ENCODE data around the gene MYOG. TPM values are rescaled to one million over a fixed set of nuclear protein-coding genes. Genes with fewer than 3 reads are reported as not detected.

MYOG gene
- total RNA-seq, 1 experiment from 2014 or later, result not detected

GRCh38 chr1:203074610-203075009, 11.2 kb downstream of the MYOG start:
- no peak for TF ChIP-seq CTCF (IDR thresholded peaks at IDR 0.05; ENCODE audit: insufficient read depth in 1 of 2, low read depth in 1 of 2, low read length in 1 of 2, severe bottlenecking in 1 of 2, unreplicated experiment in 1 of 2)
- intact Hi-C loops (cut with micrococcal nuclease; ENCODE audit: unreplicated experiment), result no loop called here
- Mint-ChIP-seq H3K27me3 (ENCODE audit: insufficient read depth, unreplicated experiment) (no peaks in the 10 kb centered on the region), H3K4me3 (ENCODE audit: unreplicated experiment) (no peak overlapping the region), H3K9me3 (ENCODE audit: unreplicated experiment) (no peaks in the 10 kb centered on the region), H3K4me1 (ENCODE audit: low read depth, unreplicated experiment) (no peaks in the 10 kb centered on the region), H3K36me3 (ENCODE audit: insufficient read depth, unreplicated experiment) (no peaks in the 10 kb centered on the region), H3K27ac (ENCODE audit: unreplicated experiment) (no peak overlapping the region)
- Histone ChIP-seq H3K4me1 (no peaks in the 10 kb centered on the region), H3K27me3 (replicated peaks; ENCODE audit: control insufficient read depth, insufficient read depth, low read length) (no peaks in the 10 kb centered on the region), H3K9me3 (no peaks in the 10 kb centered on the region), H3K4me3 (ENCODE audit: low read depth, low read length) (no peak overlapping the region), H3K36me3 (ENCODE audit: control insufficient read depth, insufficient read depth, low read length) (peaks cover 1% of the 10 kb centered on the region; the same call in 1 of the 2 replicates)
- ChIA-PET POLR2A (no interaction called here), CTCF (no interaction called here)
- no peak for DNase-seq
- BruUV-seq (replicated peaks), result no TSS peak

- peaks cover 1% of the 10 kb centered on the region; the same call in 1 of the 2 replicates for H3K36me3 ChIP-seq (ENCODE audit: control insufficient read depth, insufficient read depth, low read length)
- Mint-ChIP-seq H3K36me3 (ENCODE audit: insufficient read depth, unreplicated experiment) (no peaks in the 10 kb centered on the region), H3K4me3 (ENCODE audit: unreplicated experiment) (no peak overlapping the region), H3K4me1 (ENCODE audit: low read depth, unreplicated experiment) (no peaks in the 10 kb centered on the region), H3K27ac (ENCODE audit: unreplicated experiment) (no peak overlapping the region), H3K27me3 (ENCODE audit: insufficient read depth, unreplicated experiment) (no peaks in the 10 kb centered on the region), H3K9me3 (ENCODE audit: unreplicated experiment) (no peaks in the 10 kb centered on the region)
- ChIA-PET CTCF (interaction anchor here (1.3 kb wide), 1 partner anchor 18 kb away, joined by 4 read pairs; no protein-coding TSS in a partner anchor), POLR2A (no interaction called here)
- no peaks in the 10 kb centered on the region for H3K27me3 ChIP-seq (replicated peaks; ENCODE audit: control insufficient read depth, insufficient read depth, low read length)
- H3K4me1 ChIP-seq, result no peaks in the 10 kb centered on the region
- intact Hi-C loops (cut with micrococcal nuclease; ENCODE audit: unreplicated experiment), result no loop called here
- no peaks in the 10 kb centered on the region for H3K9me3 ChIP-seq
- no peak for DNase-seq
- H3K4me3 ChIP-seq (ENCODE audit: low read depth, low read length), result no peak overlapping the region
- no TSS peak for BruUV-seq (replicated peaks)
- no peak for TF ChIP-seq CTCF (IDR thresholded peaks at IDR 0.05; ENCODE audit: insufficient read depth in 1 of 2, low read depth in 1 of 2, low read length in 1 of 2, severe bottlenecking in 1 of 2, unreplicated experiment in 1 of 2)
These were observed 12.3 kb downstream of the MYOG start for GRCh38 chr1:203073469-203073868.

- TF ChIP-seq CTCF (IDR thresholded peaks at IDR 0.05; ENCODE audit: insufficient read depth in 1 of 2, low read depth in 1 of 2, low read length in 1 of 2, severe bottlenecking in 1 of 2, unreplicated experiment in 1 of 2), result no peak
- Mint-ChIP-seq H3K27me3 (ENCODE audit: insufficient read depth, unreplicated experiment) (no peaks in the 10 kb centered on the region), H3K4me1 (ENCODE audit: low read depth, unreplicated experiment) (no peaks in the 10 kb centered on the region), H3K36me3 (ENCODE audit: insufficient read depth, unreplicated experiment) (no peaks in the 10 kb centered on the region), H3K9me3 (ENCODE audit: unreplicated experiment) (no peaks in the 10 kb centered on the region), H3K4me3 (ENCODE audit: unreplicated experiment) (no peak overlapping the region), H3K27ac (ENCODE audit: unreplicated experiment) (peak overlapping the region; percentile 65)
- Histone ChIP-seq H3K9me3 (no peaks in the 10 kb centered on the region), H3K36me3 (ENCODE audit: control insufficient read depth, insufficient read depth, low read length) (peaks cover 1% of the 10 kb centered on the region; the same call in 1 of the 2 replicates), H3K4me3 (ENCODE audit: low read depth, low read length) (no peak overlapping the region), H3K4me1 (no peaks in the 10 kb centered on the region), H3K27me3 (replicated peaks; ENCODE audit: control insufficient read depth, insufficient read depth, low read length) (no peaks in the 10 kb centered on the region)
- BruUV-seq (replicated peaks), result no TSS peak
- ChIA-PET CTCF (interaction anchor here (1.3 kb wide), 1 partner anchor 17 kb away, joined by 4 read pairs; no protein-coding TSS in a partner anchor), POLR2A (interaction anchor here (0.6 kb wide), 1 partner anchor 13 kb away, joined by 20 read pairs; the partner anchor contains the start of gene MYOG)
- no peak for DNase-seq
- intact Hi-C loops (cut with micrococcal nuclease; ENCODE audit: unreplicated experiment), result no loop called here
These were observed 12.9 kb downstream of the MYOG start for GRCh38 chr1:203072911-203073310.

Data from Caco-2 (cell line).